A549 (cell line): ENCODE results near the gene FAAH.

ENCODE experiments used
- CHD2 ChIP-seq: fragments of 150-350 bp; IDR thresholded peaks from 2 replicates; pipeline ENCODE4 v1.6.1; 2014; ENCODE audit warnings: low read length; ENCODE audit not compliant: partially characterized antibody
- EP300 ChIP-seq, 2 experiments: fragments of >200 bp; sonication (Bioruptor Twin); formaldehyde crosslinking; IDR thresholded peaks; 2 replicates in 1 of 2; 3 replicates in 1 of 2; pipeline ENCODE4 v1.6.1; 2016 to 2017
- HDAC2 ChIP-seq: fragments of 200-600 bp; sonication (generic); IDR thresholded peaks from 2 replicates; pipeline ENCODE4 v1.6.1; 2016
- HOXA7 ChIP-seq: fragments of 250-450 bp; sonication (Bioruptor Pico); IDR thresholded peaks from 2 replicates; pipeline ENCODE4 v1.5.0; 2020; ENCODE audit warnings: mild to moderate bottlenecking, moderate library complexity
- MAFK ChIP-seq: fragments of 450-650 bp; IDR thresholded peaks from 2 replicates; pipeline ENCODE4 v1.6.1; 2014; ENCODE audit not compliant: partially characterized antibody
- MAZ ChIP-seq: fragments of 150-350 bp; IDR thresholded peaks from 2 replicates; pipeline ENCODE4 v1.6.1; 2014; ENCODE audit warnings: antibody characterized with exemption, low read depth, low read length, borderline replicate concordance
- NFE2L2 ChIP-seq: fragments of 150-350 bp; conservative IDR thresholded peaks from 2 replicates; pipeline ENCODE4 v1.6.1; 2014; ENCODE audit warnings: low read length
- PHF8 ChIP-seq: fragments of 200-600 bp; sonication (generic); IDR thresholded peaks from 2 replicates; pipeline ENCODE4 v1.6.1; 2016; ENCODE audit warnings: low read depth, mild to moderate bottlenecking, antibody characterized with exemption, moderate library complexity, borderline replicate concordance
- POLR2A ChIP-seq: IDR thresholded peaks from 2 replicates; pipeline ENCODE4 v1.6.1; 2012; ENCODE audit warnings: mild to moderate bottlenecking, low read length
- RAD21 ChIP-seq, 2 experiments: fragments of >200 bp in 1 of 2; sonication (Bioruptor Twin) in 1 of 2; formaldehyde crosslinking in 1 of 2; IDR thresholded peaks in 1 of 2; conservative IDR thresholded peaks in 1 of 2; 2 replicates in 1 of 2; 3 replicates in 1 of 2; pipeline ENCODE4 v1.6.1; 2012 to 2018; ENCODE audit warnings: inconsistent platforms in 1 of 2
- SMC3 ChIP-seq: fragments of >200 bp; sonication (Bioruptor Twin); formaldehyde crosslinking; IDR thresholded peaks from 3 replicates; pipeline ENCODE4 v1.6.1; 2018; ENCODE audit warnings: inconsistent platforms
- TF ChIP-seq, protein P1 (sequence below): fragments of 200-600 bp; sonication (generic); IDR thresholded peaks from 2 replicates; pipeline ENCODE4 v1.6.1; 2016; ENCODE audit warnings: antibody characterized with exemption, mild to moderate bottlenecking, moderate library complexity
- TF ChIP-seq, protein P2 (sequence below): fragments of >200 bp; sonication (Bioruptor Twin); formaldehyde crosslinking; IDR thresholded peaks from 3 replicates; pipeline ENCODE4 v1.5.1; 2016
- TF ChIP-seq, protein P3 (sequence below): IDR thresholded peaks from 2 replicates; pipeline ENCODE4 v1.6.1; 2012; ENCODE audit warnings: low read depth, borderline replicate concordance

DNA sequence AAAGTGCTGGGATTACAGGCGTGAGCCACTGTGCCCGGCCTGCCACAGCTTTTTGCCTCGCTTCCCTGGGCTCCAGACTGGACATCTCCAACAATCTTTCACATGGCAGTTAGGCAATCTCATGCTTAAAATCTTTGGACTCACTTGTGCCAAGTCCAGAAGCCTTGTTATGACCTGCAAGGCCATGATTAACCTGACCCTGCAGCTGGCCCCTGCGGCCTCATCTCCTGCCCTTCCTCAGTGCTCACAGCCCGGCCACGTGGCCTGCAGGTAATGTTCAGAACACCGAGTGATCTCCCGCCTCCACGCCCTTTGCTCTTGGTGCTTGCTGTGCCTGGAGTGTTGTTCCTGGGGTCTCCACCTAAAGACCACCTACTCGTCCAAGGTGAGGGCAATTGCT lies 24.9 kb downstream of the FAAH start:
- TF ChIP-seq RAD21 (conservative IDR thresholded peaks at IDR 0.05 in 1 of 2, IDR thresholded peaks at IDR 0.05 in 1 of 2), result no peak
- TF ChIP-seq, protein P1, sequence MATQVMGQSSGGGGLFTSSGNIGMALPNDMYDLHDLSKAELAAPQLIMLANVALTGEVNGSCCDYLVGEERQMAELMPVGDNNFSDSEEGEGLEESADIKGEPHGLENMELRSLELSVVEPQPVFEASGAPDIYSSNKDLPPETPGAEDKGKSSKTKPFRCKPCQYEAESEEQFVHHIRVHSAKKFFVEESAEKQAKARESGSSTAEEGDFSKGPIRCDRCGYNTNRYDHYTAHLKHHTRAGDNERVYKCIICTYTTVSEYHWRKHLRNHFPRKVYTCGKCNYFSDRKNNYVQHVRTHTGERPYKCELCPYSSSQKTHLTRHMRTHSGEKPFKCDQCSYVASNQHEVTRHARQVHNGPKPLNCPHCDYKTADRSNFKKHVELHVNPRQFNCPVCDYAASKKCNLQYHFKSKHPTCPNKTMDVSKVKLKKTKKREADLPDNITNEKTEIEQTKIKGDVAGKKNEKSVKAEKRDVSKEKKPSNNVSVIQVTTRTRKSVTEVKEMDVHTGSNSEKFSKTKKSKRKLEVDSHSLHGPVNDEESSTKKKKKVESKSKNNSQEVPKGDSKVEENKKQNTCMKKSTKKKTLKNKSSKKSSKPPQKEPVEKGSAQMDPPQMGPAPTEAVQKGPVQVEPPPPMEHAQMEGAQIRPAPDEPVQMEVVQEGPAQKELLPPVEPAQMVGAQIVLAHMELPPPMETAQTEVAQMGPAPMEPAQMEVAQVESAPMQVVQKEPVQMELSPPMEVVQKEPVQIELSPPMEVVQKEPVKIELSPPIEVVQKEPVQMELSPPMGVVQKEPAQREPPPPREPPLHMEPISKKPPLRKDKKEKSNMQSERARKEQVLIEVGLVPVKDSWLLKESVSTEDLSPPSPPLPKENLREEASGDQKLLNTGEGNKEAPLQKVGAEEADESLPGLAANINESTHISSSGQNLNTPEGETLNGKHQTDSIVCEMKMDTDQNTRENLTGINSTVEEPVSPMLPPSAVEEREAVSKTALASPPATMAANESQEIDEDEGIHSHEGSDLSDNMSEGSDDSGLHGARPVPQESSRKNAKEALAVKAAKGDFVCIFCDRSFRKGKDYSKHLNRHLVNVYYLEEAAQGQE, result no peak
- TF ChIP-seq, protein P2, sequence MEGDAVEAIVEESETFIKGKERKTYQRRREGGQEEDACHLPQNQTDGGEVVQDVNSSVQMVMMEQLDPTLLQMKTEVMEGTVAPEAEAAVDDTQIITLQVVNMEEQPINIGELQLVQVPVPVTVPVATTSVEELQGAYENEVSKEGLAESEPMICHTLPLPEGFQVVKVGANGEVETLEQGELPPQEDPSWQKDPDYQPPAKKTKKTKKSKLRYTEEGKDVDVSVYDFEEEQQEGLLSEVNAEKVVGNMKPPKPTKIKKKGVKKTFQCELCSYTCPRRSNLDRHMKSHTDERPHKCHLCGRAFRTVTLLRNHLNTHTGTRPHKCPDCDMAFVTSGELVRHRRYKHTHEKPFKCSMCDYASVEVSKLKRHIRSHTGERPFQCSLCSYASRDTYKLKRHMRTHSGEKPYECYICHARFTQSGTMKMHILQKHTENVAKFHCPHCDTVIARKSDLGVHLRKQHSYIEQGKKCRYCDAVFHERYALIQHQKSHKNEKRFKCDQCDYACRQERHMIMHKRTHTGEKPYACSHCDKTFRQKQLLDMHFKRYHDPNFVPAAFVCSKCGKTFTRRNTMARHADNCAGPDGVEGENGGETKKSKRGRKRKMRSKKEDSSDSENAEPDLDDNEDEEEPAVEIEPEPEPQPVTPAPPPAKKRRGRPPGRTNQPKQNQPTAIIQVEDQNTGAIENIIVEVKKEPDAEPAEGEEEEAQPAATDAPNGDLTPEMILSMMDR, result no peak
- TF ChIP-seq POLR2A, result no peak
- no peak for TF ChIP-seq PHF8
- no peak for TF ChIP-seq MAZ
- TF ChIP-seq, protein P3, sequence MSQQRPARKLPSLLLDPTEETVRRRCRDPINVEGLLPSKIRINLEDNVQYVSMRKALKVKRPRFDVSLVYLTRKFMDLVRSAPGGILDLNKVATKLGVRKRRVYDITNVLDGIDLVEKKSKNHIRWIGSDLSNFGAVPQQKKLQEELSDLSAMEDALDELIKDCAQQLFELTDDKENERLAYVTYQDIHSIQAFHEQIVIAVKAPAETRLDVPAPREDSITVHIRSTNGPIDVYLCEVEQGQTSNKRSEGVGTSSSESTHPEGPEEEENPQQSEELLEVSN, result no peak
- no peak for TF ChIP-seq NFE2L2
- TF ChIP-seq HDAC2, result no peak
- no peak for TF ChIP-seq SMC3
- TF ChIP-seq EP300 (IDR thresholded peaks at IDR 0.05), result no peak
- TF ChIP-seq MAFK, result no peak
- no peak for TF ChIP-seq CHD2
- no peak for TF ChIP-seq HOXA7 (CRISPR knock-in tag)
